ENCODE results near the gene SGSH.

GRCh38 chr17:80268427-80268826 lies 48.3 kb upstream of the SGSH start:
- TF ChIP-seq CTCF (conservative IDR thresholded peaks at IDR 0.05 in 1 of 2, IDR thresholded peaks at IDR 0.05 in 1 of 2; ENCODE audit: extremely low read depth in 1 of 2, insufficient read depth in 1 of 2, low read depth in 1 of 2, low read length in 2 of 2) (no peak), EZH2 (IDR thresholded peaks at IDR 0.05; ENCODE audit: borderline replicate concordance, low read length) (no peak)

Measured in mammary epithelial cell (primary cell).